Renal cortex interstitium (tissue), 11 donors: ENCODE results near the gene COPS9. TPM values are rescaled to one million over a fixed set of nuclear protein-coding genes. Genes with fewer than 3 reads are reported as not detected.
A peak's percentile ranks its signal among the peaks of the same experiment; 100 is the strongest.

Experiments used
- DNase-seq, 11 donors: peaks; one replicate each; pipeline ENCODE4 v3.0.0-alpha.2; 2013; ENCODE audit warnings: low read depth in 9 of 11, low spot score in 4 of 11; ENCODE audit errors: extremely low read depth in 1 of 11
- polyA plus RNA-seq, 3 donors: library from polyadenylated mRNA; unstranded; fragments of 120-200 nt; gene quantifications; one replicate each; pipeline ENCODE4 v1.2.1, GENCODE V29; 2013; ENCODE audit not compliant: insufficient read length in 3 of 3

Gene COPS9
- polyA plus RNA-seq, 3 donors, result 74.5 to 103 (median 88.3) TPM

GRCh38 chr2:240170354-240170735 lies 34.2 kb upstream of the COPS9 start:
- DNase-seq, result peak in 5 of 11 donors; percentile 12 to 23 (median 20)

- no peak for DNase-seq
Observed at GRCh38 chr2:240169486-240170353, 33.6 kb upstream of the COPS9 start.

DNA sequence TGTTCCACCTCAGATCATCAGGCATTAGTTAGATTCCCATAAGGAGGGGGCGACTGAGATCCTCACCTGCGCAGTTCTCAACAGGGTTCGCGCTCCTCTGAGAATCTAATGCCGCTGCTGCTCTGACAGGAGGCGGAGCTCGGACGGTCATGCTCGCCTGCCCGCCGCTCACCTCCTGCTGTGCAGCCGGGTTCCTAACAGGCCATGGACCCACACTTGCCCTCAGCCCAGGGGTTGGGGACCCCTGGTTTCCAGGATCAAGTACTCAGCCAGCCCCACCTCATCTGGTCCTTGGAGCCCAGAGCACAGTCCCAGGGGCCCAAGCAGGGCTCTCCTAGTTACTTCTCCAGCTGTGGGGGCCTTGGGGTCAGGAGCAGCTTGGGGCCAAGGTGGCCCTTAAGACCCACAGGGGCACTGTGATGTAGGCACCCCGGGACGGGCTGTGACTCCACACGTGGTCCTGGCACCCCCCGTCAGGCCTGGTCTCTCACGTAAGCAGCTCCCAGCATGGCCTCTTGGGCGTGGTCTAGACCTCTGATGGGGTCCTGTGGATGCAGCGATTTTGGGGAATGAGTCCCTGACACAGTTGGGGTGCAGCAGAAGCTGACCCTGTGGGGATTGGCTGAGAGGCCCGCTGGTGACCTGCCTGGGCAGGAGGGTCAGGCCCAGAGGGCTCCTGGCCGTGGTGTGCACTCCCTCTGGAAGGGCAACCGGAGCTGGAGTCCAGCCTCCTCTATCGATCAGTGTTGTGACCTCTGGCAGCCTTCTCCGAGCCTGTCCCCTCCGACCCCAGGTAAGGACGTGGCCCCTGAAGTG lies 32.6 kb upstream of the COPS9 start:
- no peak for DNase-seq

GRCh38 chr2:240168041-240168440 lies 31.9 kb upstream of the COPS9 start:
- DNase-seq, result no peak

DNA sequence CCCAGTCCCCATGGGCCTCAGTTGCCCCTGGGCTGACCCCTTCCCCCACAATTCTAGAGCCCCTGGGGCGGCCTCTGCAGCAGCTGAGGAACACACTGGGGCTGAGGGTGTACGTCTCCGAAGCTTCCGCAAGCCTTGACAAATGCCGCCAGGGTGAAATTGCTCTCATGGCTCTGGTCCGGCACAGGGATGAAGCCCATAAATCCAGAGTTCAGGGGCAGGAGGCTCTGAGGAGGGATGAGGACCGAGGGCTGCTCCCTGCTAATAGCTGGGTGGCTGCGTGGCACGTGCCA lies 31.4 kb upstream of the COPS9 start:
- DNase-seq, result no peak

GRCh38 chr2:240166761-240167587 lies 30.9 kb upstream of the COPS9 start:
- no peak for DNase-seq

DNA sequence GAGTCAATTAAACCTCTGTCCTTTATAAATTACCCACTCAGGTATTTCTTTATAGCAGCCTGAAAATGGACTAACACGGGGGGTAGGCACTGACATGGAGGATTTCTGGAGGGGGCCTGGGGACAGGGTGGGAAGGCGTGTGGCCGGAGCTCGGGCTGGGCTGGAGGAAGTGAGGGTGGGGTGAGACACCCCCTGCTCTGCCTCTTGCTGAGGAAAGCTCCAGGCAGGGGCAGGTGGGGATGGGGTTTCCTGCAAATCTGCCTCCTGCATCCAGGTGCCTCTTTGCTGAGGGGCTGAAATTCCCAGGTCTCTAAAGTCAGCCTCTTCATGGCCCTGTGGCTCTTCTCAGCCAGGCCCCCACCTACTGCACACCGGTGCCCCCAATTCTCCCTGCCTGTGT lies 30.1 kb upstream of the COPS9 start:
- no peak for DNase-seq

DNA sequence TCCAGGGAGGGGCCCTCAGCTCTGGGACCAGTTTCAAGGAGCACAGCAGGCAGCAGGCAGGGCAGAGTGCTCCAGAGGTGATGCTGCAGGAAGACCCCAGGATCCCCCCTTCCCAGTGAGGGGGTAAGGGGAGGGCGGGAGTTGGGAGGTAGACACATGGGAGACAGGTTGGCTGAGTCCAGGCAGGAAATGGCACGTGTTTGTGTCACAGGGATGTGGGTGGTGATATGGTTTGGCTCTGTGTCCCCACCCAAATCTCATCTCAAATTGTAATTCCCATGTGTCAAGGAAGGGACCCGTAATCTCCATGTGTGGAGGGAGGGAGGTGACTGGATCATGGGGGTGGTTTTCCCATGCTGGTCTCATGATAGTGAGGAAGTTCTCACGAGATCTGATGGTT lies 29.6 kb upstream of the COPS9 start:
- DNase-seq, result no peak

- no peak for DNase-seq
Observed at GRCh38 chr2:240165034-240165433, 28.9 kb upstream of the COPS9 start.

- no peak for DNase-seq
Observed at GRCh38 chr2:240164586-240164985, 28.5 kb upstream of the COPS9 start.

DNA sequence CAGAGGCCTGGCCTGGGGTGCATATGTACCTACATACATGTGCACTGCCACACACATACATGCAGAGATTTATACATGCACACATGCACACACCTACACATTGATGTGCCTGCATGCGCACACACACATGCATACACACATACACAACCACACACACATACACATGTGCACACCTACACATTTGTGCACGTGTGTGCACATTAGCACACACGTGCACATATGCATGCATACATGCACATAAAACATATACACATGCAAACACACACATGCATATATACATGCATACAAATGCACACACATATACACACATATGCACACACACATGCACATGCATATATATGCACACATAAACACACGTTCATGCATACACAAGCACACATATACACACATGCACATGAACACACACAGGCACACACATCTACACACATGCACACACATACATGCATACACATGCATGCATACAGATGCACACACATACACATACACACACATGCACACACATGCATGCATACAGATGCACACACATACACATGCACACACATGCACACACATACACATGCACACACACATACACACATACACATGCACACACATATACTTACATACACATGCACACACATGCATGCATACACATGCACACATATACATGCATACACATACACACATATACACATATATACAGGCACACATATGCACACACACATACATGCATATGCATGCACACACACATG lies 27.9 kb upstream of the COPS9 start:
- no peak for DNase-seq

GRCh38 chr2:240162939-240163714 lies 27.0 kb upstream of the COPS9 start:
- no peak for DNase-seq

GRCh38 chr2:240162531-240162930 lies 26.4 kb upstream of the COPS9 start:
- DNase-seq, result no peak

- no peak for DNase-seq
Observed at GRCh38 chr2:240162032-240162431, 25.9 kb upstream of the COPS9 start.

DNA sequence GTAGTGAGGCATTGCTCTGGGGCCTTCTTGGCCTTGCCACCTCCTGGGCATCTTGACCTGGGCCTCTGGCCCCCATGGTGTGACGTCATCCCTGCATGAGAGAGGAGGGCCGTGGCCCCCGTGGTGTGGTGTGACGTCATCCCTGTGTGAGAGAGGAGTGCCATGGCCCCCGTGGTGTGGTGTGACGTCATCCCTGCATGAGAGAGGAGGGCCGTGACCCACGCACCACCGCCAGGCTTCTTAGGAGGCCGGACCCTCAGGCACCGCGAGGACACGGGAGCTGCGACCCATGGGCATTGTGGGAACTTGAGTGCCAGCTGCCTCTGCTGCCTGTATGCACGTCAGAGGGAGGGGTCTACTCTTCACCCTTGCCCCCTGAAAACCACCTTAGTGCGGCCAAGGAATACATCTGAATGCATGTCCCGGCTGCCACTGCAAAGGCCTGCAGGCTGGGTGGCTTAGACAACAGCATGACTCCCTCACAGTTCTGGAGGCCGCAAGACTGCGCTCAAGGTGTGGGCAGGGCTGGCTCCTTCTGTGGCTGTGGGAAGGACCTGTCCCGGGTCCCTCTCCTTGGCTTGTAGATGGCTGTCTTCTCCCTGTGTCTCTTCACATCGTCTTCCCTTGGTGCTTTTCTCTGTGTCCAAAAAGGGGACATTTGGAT lies 25.1 kb upstream of the COPS9 start:
- DNase-seq, result no peak

GRCh38 chr2:240160291-240161086 lies 24.4 kb upstream of the COPS9 start:
- no peak for DNase-seq

DNA sequence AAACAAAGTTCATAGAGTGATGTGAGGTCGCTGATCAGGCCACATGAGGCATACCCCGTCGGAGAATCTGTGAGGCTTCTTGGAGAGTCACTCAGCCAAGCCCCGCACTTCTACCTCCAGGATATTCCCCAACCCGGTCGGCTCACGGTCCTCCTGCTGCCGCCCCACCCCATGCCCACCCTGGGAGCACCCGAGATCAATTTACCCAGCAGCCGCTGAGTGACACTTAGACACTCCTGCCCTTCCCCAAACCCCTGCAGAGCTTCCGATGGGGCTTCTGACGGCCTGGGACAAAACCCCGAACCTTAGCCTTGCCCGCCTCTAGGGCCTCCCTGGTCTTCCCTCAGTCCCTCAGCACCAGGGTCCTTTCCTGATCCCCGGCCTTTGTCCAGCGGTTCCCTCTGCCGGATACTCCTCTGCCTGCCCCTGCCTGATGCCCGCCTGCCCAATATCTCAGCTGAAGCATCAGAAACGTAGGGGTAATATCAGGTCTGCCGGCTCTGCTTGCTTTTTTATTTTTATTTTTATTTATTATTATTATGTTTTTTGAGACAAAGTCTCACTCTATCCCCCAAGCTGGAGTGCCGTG lies 23.2 kb upstream of the COPS9 start:
- DNase-seq, result no peak
